ENCODE data around the gene GDPD4.
"Not testable (repeated sequence)": the region's sequence is repeated elsewhere in the genome, so short reads cannot be mapped to it uniquely, and the experiment has no call there.

GDPD4 gene

DNA sequence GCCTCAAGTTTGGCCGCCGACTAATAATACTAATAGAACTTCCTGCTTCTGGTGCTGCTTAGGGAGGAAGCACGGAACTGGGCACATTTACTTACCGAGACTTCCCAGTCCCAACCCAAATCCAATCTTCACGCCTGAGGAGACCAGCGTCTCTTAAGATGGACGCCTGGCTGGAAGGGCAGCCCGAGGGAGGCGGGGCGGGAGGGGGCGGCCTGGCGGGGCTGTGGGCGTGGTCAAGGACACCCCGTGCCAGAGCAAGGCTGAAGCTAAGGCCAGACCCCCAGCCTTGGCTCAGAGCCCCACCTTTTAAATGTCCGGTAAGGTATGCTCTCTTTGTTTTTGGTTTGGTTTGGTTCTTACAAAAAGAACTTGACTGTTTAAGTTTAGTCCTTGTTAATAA is at the start of gene GDPD4:
Gene GDPD4 (minus strand): TSS at position 177 of the 400 bp plus-strand sequence. CDS start 16,549 bp downstream, outside the sequence.
- no peak for DNase-seq

- no peak for DNase-seq
Measured at GRCh38 chr11:77347948-77348347, 46.5 kb upstream of the GDPD4 start.

DNA sequence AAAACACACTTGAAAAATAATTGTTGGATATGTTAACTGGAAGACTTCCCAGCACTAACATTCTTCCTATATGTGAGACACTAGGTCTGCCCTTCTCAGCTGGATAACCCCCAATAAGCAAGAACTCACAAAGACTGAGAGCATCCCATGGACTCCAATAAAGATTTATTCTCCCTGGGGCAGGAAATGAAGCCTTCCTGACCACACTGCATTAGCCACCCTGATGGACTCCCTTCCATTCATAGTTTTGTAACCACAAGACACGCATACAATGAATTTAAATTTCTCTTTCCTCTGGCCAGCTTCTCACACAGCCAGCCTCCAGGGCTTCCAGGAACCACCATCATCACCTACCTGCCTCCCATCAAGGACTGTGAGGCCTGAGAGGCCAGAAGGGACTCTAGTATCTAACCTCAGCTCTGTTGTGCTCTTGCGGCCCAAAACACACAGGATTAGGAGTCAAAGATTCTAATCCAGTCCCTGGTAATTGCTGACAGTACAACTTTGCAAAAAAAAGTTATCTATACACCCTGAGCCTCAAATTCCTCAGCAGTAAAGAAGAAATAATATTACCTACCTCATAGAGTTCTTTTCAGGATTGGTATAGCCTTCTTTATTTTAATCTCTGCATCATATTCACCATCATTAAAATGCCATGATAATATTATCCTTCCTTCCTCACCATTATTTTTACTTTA is 45.6 kb upstream of the GDPD4 start:
- no peak for DNase-seq

DNA sequence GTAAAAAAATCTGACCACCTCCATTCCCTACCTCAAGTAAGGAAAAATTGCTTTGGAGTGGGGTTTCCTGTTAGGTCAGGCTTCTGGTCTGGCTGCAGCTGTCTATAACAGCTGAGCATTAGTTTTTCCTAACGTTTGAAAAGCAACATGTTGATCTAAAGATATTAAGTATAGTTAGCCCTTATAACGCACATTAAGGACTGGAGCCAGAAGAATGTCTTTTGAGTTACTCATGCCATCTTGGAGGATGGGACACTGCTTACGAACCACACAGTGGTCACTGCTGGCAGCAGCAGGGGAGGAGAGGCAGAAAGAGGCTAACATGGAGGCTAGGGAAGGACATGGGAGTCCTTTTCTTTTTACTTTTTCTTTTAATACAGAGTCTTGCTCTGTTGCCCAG is 44.1 kb upstream of the GDPD4 start:
- no peak for DNase-seq

DNA sequence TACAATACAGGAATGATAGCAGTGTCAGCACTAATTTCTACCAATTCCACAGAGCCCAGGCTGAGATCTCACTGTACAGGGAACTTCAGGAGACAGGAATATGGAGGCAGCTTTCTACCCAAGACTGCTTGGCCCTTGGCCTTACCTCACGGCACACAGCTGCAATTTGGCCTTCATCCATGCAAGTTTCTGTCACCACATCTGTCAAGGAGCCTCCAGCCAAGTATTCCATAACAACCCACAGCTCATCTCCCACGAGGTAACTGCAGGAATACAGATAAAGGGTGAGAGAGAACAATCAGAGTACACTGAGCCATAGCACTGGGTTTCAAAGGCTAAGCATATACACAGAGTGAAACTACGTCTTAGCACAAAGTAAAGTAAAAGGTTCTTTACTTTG is 39.0 kb upstream of the GDPD4 start:
- DNase-seq = no peak

DNA sequence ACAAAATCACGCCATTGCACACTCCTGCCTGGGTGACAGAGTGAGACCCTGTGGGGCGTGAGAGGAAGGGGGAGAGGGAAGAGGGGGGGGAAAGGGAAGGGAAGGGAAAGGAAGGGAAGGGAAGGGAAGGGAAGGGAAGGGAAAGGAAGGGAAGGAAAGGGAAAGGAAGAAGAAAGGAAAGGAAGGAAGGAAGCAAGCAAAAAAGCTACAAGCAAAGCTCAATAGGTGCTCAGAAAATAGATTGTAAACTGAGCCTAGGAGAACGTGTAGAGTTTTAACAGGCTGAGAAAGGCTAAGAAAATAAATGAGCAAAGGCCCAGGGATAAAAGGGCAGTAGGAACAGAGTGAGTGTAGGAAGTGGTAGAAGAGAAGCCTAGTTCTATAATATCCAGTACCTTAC is 30.8 kb upstream of the GDPD4 start:
- no peak for DNase-seq

GRCh38 chr11:77325159-77325558 is 23.7 kb upstream of the GDPD4 start:
- no peak for DNase-seq

GRCh38 chr11:77324508-77324907 is 23.0 kb upstream of the GDPD4 start:
- DNase-seq = no peak

DNA sequence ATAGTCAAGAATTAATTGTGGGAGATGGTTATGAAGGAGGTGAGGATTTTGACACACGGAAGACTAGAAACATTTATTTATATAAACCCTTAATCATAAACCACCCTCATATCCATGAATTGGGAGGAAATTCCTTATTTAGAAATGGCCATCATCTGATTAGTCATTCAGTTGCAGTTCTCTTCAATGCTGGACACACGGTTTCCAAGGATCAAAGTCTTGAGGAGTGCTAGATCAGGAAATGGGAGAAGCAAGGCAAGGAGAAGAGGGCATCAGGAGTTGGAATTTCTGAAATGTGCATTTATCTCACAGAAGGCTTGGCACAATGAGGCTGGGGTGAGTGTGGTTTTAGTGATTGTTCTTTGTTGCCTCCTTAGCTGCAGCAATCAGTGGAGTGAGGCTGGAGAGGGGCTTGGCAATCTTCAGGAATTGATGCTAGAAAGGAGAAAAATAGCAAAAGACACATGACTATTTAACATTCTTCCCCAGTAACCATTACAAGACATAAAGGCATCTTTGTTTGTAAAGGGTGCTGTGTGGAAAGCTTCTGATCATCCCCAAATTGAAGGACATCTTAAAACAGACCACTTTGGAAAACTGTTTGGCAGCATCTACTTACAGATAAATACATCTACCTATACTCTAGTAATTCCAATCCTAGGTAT is 21.6 kb upstream of the GDPD4 start:
- DNase-seq = no peak

- no peak for DNase-seq
Measured at GRCh38 chr11:77322506-77322905, 21.0 kb upstream of the GDPD4 start.

DNA sequence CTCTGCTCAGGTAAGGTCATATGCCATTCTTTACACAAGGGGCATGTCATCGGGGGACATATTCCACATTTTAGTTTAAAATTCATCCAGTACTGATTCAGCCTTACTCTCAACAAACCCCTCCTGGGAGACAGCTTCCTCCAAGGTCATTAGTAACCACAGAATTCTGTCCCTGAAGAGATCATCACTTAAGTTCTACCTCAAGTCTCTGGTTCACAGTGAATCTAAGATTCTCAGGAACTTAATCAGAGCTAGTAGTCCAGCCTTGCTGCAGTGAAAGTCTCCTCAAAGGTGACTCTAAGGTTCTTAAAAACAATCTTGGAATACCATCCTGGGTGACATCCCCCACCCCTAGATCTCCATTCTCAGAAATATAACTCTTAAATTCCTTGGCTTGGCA is 18.9 kb upstream of the GDPD4 start:
- DNase-seq = no peak

DNA sequence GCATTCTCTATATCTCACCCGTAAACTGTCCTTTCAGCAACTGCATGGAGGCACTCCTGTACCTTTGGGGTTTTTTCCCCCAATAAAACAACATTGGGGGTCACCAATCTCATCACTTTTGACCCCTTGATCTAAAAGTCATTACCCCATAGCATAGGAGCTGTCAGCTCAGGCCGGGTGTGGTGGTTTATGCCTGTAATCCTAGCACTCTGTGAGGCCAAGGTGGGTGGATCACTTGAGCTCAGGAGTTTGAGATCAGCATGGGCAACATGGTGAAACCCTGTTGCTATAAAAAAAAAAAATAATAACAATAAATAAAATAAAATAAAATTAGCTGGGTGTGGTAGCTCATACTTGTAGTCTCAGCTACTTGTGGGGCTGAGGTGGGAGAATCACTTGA is 17.1 kb upstream of the GDPD4 start:
- no peak for DNase-seq

DNA sequence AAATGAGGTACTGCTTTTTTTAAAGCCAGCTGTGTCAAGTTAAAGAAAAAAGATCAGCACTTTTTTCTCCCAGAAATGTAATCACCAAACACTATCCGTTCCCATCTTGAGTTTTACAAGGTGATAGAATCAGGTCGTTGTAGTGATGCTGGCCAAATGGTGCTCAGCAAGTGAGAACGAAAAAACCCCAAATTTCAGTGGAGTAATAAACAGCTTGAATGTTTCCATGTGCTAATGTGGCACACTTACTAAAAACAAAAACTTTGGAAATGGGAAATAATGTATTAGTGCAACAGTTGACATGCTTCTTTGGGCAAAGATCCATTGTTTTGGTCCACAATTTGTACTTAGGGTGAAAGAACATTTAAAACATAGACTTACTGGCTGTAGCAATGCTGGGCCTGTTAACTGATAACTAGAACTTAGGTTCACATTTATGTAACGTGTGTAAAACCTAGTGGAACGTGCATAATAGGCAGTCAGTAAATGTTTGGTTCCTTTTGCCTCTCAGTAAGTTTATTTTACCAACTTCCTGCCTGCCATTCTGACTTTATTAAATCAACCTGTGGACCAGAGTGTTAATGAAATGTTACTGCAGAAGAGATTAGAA is 15.4 kb upstream of the GDPD4 start:
- DNase-seq = no peak

DNA sequence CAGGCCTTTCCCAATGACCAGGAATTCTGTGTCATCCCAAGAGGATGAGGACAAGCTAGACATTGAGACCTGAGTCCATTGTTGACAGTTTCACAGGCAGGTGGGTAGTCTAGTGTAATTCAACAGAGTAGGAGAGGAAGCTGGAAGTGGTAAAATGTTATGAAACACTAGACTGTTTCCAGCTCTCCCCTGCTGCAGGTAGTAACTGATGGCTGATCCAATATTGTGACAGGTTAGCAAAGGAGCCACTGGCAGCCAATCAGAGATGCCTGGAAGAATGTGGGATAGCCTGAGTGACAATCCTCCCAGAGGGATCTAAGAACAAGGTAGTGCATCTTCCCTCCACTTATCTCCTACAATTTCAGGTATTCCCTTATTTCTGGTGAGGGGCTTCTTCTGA is 10.6 kb upstream of the GDPD4 start:
- no peak for DNase-seq

DNA sequence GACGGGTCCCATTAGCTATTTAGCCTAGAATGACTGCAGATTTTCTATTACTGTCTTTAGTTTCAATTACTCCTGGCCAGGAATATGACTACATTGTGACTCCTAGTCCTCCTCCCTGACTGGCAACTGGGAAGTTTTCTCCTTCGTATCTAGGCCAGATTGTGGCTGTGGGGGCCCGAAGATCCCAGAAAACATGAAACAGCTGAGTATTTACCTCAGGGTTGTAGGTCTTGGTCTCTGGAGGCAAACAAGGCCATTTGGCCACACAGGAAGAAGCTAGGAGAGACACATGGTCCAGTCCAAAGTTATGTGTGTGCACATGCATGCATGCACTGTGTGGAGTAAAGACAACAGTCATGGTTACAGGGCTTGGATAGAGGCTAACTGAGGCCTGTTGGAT is 10.2 kb upstream of the GDPD4 start:
- DNase-seq = no peak

GRCh38 chr11:77310721-77311120 is 9.2 kb upstream of the GDPD4 start:
- DNase-seq = no peak

GRCh38 chr11:77309401-77310085 is 8.1 kb upstream of the GDPD4 start:
- no peak for DNase-seq

- DNase-seq = no peak
Measured at GRCh38 chr11:77308838-77309237, 7.4 kb upstream of the GDPD4 start.

- no peak for DNase-seq
Measured at GRCh38 chr11:77303328-77303727, 1.8 kb upstream of the GDPD4 start.

GRCh38 chr11:77302752-77303151 is 1.3 kb upstream of the GDPD4 start:
- DNase-seq = no peak

GRCh38 chr11:77300695-77301094 is 791 bp downstream of the GDPD4 start:
- no peak for DNase-seq

DNA sequence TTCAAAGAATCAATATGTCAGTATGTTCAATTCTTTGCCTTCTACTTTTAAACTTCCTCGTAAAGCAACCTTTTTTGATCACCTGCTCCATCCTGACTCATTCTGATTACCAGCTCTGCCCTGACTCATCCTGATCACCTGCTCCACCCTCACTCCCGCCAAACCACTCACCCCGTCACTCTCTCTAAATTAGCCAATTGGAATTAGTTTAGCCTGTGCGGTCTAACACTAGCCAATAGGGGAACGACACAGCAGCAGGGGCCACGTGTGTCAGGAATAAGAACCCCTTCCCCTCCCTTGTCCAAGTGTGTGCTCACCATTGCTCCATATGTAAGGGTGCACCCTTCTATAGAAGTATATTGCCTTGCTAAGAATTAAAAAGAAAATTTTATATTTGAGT is 1.5 kb downstream of the GDPD4 start:
- not testable (repeated sequence) for DNase-seq

DNA sequence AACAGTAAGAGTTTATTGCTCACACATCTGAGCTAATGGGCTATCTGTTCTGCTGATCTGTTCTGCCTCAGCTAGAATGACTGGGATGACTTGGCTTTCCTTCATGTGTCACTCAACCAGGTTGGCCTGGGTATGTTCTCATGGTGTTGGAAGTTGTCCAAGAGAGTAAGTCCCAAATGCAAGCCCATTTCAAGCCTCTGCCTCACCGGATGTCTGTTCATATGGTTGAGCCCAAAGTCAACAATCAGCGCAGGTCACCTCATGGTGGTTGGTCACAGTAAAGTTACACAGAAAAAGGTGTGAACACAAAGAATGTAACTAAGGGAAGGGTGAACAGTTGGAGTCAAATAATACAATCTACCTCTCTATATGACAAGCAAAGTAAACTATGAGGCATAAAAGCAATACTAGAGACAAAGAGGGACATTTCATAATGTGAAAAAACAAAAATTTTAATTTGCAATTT is 1.9 kb downstream of the GDPD4 start:
- no peak for DNase-seq

- no peak for DNase-seq
Measured at GRCh38 chr11:77294040-77294439, 7.4 kb downstream of the GDPD4 start.
